ENCODE measurements around the gene DAPP1. TPM values are rescaled to one million over a fixed set of nuclear protein-coding genes. Genes with fewer than 3 reads are reported as not detected.

The DAPP1 gene
- total and polyA plus RNA-seq, 10 of the 15 experiments (the other 5 are each of a cell fraction or from before 2014, with no cell fraction given): 46.5 to 147 (median 74.2) TPM

- WGBS (ENCODE audit: insufficient coverage, insufficient replicate concordance, low lambda C conversion rate, missing lambda C conversion rate): 4% methylated on average over 2 of the region's 2 CpGs
- H4K20me1 ChIP-seq (ENCODE audit: control insufficient read depth, insufficient read depth): no peaks in the 10 kb centered on the region
- no TSS peak for BruUV-seq (replicated peaks)
- H3K4me2 ChIP-seq (ENCODE audit: control insufficient read depth, insufficient read depth): no peak overlapping the region; the same call in 1 of the 2 replicates
- DNase-seq (ENCODE audit: low read depth, low spot score) (peak; percentile 32), FAIRE-seq (no peak), ATAC-seq (peak; percentile 85)
- H3K36me3 ChIP-seq (ENCODE audit: control insufficient read depth in 2 of 2, insufficient read depth in 2 of 2, low read length in 1 of 2): peaks cover 2 to 17% of the 10 kb centered on the region in 2 experiments; a peak in 3 of 4 replicates
- POLR2A ChIA-PET: no interaction called here
- H3K27me3 ChIP-seq (replicated peaks in 1 of 2; ENCODE audit: control insufficient read depth in 2 of 2, insufficient read depth in 2 of 2, low read length in 1 of 2): no peaks in the 10 kb centered on the region
- H2AFZ ChIP-seq (ENCODE audit: control insufficient read depth, low read depth, low read length): no peak overlapping the region
- H3K9me3 ChIP-seq (replicated peaks; ENCODE audit: control insufficient read depth, insufficient read depth, low read length): no peaks in the 10 kb centered on the region; the same call in 2 of the 3 replicates
- CTCF ChIA-PET: interaction anchor here (1.0 to 3.8 kb wide), 5 partner anchors 9 to 89 kb away, joined by 4 to 23 read pairs (median 8); no protein-coding TSS in a partner anchor
- H3K79me2 ChIP-seq (ENCODE audit: control insufficient read depth, insufficient read depth, low read length): no peaks in the 10 kb centered on the region; the same call in 1 of the 2 replicates
- SMC1A ChIA-PET (ENCODE audit: uncharacterized antibody, unreplicated experiment): interaction anchor here (1.0 to 6.3 kb wide), 7 partner anchors 14 to 759 kb away, joined by 3 to 43 read pairs (median 3); no protein-coding TSS in a partner anchor
- no peak for TF ChIP-seq TAF1 (IDR thresholded peaks at IDR 0.05; ENCODE audit: borderline replicate concordance, low read depth, low read length)
- TF ChIP-seq POLR2A (IDR thresholded peaks at IDR 0.05; ENCODE audit: low read depth, low read length): 0 out of 2 replicates have a peak, but pooled peaks have one; percentile 15
- TF ChIP-seq ZBED1 (IDR thresholded peaks at IDR 0.05; ENCODE audit: borderline replicate concordance): no peak
- peak; percentile 71 for TF ChIP-seq PAX5 (IDR thresholded peaks at IDR 0.05; ENCODE audit: borderline replicate concordance, low read depth, low read length)
- TF ChIP-seq, protein P1, sequence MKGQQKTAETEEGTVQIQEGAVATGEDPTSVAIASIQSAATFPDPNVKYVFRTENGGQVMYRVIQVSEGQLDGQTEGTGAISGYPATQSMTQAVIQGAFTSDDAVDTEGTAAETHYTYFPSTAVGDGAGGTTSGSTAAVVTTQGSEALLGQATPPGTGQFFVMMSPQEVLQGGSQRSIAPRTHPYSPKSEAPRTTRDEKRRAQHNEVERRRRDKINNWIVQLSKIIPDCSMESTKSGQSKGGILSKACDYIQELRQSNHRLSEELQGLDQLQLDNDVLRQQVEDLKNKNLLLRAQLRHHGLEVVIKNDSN (IDR thresholded peaks at IDR 0.05; ENCODE audit: borderline replicate concordance, extremely low read length, insufficient read depth, low read depth, low read length): no peak
- no peak for TF ChIP-seq CBX3 (IDR thresholded peaks at IDR 0.05; ENCODE audit: borderline replicate concordance, low read depth)
- intact Hi-C loops (cut with micrococcal nuclease; ENCODE audit: unreplicated experiment): no loop called here
- H3K4me1 ChIP-seq (ENCODE audit: control insufficient read depth, insufficient read depth, low read length): peaks cover 28% of the 10 kb centered on the region
- RAD21 ChIA-PET (ENCODE audit: unreplicated experiment): interaction anchor here (1.5 kb wide), 1 partner anchor 51 kb away, joined by 4 read pairs; no protein-coding TSS in a partner anchor
- in situ Hi-C loops (cut with MboI): no loop called here
- no peak overlapping the region for H3K4me3 ChIP-seq
- H3K9ac ChIP-seq (ENCODE audit: control insufficient read depth, insufficient read depth, low read length): no peak overlapping the region
- H3K27ac ChIP-seq (ENCODE audit: control insufficient read depth, insufficient read depth): no peak overlapping the region
Measured at GRCh38 chr4:99859618-99860017, 43.0 kb downstream of the DAPP1 start.

GRCh38 chr4:99860521-99860920, 43.9 kb downstream of the DAPP1 start:
- ChIA-PET POLR2A (no interaction called here), SMC1A (ENCODE audit: uncharacterized antibody, unreplicated experiment) (interaction anchor here (1.0 to 4.1 kb wide), 11 partner anchors 13 to 760 kb away, joined by 3 to 24 read pairs (median 4); partner anchors contain the start of gene DAPP1), RAD21 (ENCODE audit: unreplicated experiment) (interaction anchor here (1.1 to 1.5 kb wide), 2 partner anchors 49 to 52 kb away, joined by 4 read pairs; no protein-coding TSS in a partner anchor), CTCF (interaction anchor here (1.4 to 3.8 kb wide), 5 partner anchors 24 to 88 kb away, joined by 3 to 23 read pairs (median 8); no protein-coding TSS in a partner anchor)
- no peaks in the 10 kb centered on the region for H4K20me1 ChIP-seq (ENCODE audit: control insufficient read depth, insufficient read depth)
- no peaks in the 10 kb centered on the region; the same call in 1 of the 2 replicates for H3K79me2 ChIP-seq (ENCODE audit: control insufficient read depth, insufficient read depth, low read length)
- no peak overlapping the region for H3K4me2 ChIP-seq (ENCODE audit: control insufficient read depth, insufficient read depth)
- DNase-seq (ENCODE audit: low read depth, low spot score) (no peak), ATAC-seq (no peak), FAIRE-seq (no peak)
- no peaks in the 10 kb centered on the region for H3K27me3 ChIP-seq (replicated peaks in 1 of 2; ENCODE audit: control insufficient read depth in 2 of 2, insufficient read depth in 2 of 2, low read length in 1 of 2)
- H3K4me1 ChIP-seq (ENCODE audit: control insufficient read depth, insufficient read depth, low read length): peaks cover 20% of the 10 kb centered on the region
- in situ Hi-C loops (cut with MboI): no loop called here
- intact Hi-C loops (cut with micrococcal nuclease; ENCODE audit: unreplicated experiment): no loop called here
- no peak overlapping the region for H3K9ac ChIP-seq (ENCODE audit: control insufficient read depth, insufficient read depth, low read length)
- H3K36me3 ChIP-seq (ENCODE audit: control insufficient read depth in 2 of 2, insufficient read depth in 2 of 2, low read length in 1 of 2): peaks cover 2 to 11% of the 10 kb centered on the region in 2 experiments
- TF ChIP-seq TAF1 (IDR thresholded peaks at IDR 0.05; ENCODE audit: borderline replicate concordance, low read depth, low read length) (no peak), ZNF274 (IDR thresholded peaks at IDR 0.05; ENCODE audit: insufficient read depth, insufficient read length) (no peak), TCF7 (IDR thresholded peaks at IDR 0.05; ENCODE audit: borderline replicate concordance) (no peak), WRNIP1 (IDR thresholded peaks at IDR 0.05; ENCODE audit: borderline replicate concordance, low read depth, low read length) (no peak), KDM1A (IDR thresholded peaks at IDR 0.05; ENCODE audit: borderline replicate concordance) (no peak), CHD4 (IDR thresholded peaks at IDR 0.05) (no peak), DPF2 (IDR thresholded peaks at IDR 0.05) (no peak), POU2F2 (IDR thresholded peaks at IDR 0.05; ENCODE audit: borderline replicate concordance, low read depth, low read length) (no peak)
- H2AFZ ChIP-seq (ENCODE audit: control insufficient read depth, low read depth, low read length): no peak overlapping the region
- no peaks in the 10 kb centered on the region for H3K9me3 ChIP-seq (replicated peaks; ENCODE audit: control insufficient read depth, insufficient read depth, low read length)
- BruUV-seq (replicated peaks): no TSS peak
- WGBS (ENCODE audit: insufficient coverage, insufficient replicate concordance, low lambda C conversion rate, missing lambda C conversion rate): 67% methylated on average over 2 of the region's 2 CpGs
- no peak overlapping the region for H3K27ac ChIP-seq (ENCODE audit: control insufficient read depth, insufficient read depth)
- no peak overlapping the region for H3K4me3 ChIP-seq
